Measurements from ENCODE around the gene BTBD16. TPM values are rescaled to one million over a fixed set of nuclear protein-coding genes. Genes with fewer than 3 reads are reported as not detected.

BTBD16 gene
- total and polyA plus RNA-seq, 2 donors (not counting 3 experiments of a cell fraction or from before 2014, with no cell fraction given), result 0.04 TPM; not detected in 1

DNA sequence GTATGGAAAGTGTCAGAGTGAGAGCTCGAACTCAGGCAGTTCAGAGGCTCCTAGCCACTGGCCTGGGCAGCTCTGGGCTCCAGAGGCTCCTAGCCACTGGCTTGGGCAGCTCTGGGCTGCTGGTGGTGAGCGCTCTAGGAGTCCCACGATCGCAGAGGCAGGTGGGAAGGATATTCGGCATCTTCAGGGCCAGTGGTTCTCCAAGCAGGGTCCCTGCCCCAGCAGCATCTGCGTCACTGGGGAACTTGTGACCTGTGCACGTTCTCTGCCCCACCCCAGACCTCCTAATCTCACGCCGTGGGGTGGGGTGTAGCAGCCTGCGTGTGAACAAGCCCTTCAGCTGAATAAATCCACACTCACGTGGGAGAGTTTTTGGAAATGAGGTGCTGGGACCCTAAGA, 25.2 kb upstream of the BTBD16 start:
- Histone ChIP-seq H3K9me1 (replicated peaks; ENCODE audit: control insufficient read depth, extremely low read depth, insufficient read depth, low read length) (no peaks in the 10 kb centered on the region), H3K9ac (replicated peaks; ENCODE audit: extremely low read depth, insufficient read depth, low read length) (no peak overlapping the region), H3K4me3 (replicated peaks in 1 of 3; ENCODE audit: insufficient read depth in 1 of 3, low read depth in 1 of 3, low read length in 3 of 3) (no peak overlapping the region), H3K9me3 (replicated peaks; ENCODE audit: control insufficient read depth, insufficient read depth, low read length) (no peaks in the 10 kb centered on the region), H3K27ac (ENCODE audit: insufficient read depth, low read depth, low read length) (no peak overlapping the region), H2AFZ (ENCODE audit: low read depth, low read length) (no peak overlapping the region), H3K27me3 (ENCODE audit: control insufficient read depth in 2 of 2, insufficient read depth in 2 of 2, low read length in 2 of 2) (no peaks in the 10 kb centered on the region), H3K36me3 (ENCODE audit: control insufficient read depth in 2 of 2, extremely low read depth in 1 of 2, insufficient read depth in 2 of 2, low read length in 2 of 2) (peaks cover 3 to 12% of the 10 kb centered on the region in 2 experiments), H3K4me2 (ENCODE audit: insufficient read depth, low read length) (no peak overlapping the region), H3K4me1 (ENCODE audit: control insufficient read depth, extremely low read depth, insufficient read depth, low read length) (no peaks in the 10 kb centered on the region), H4K20me1 (replicated peaks; ENCODE audit: control insufficient read depth, extremely low read depth, insufficient read depth, low read length) (no peaks in the 10 kb centered on the region), H3K79me2 (ENCODE audit: control insufficient read depth, insufficient read depth, low read length) (no peaks in the 10 kb centered on the region)
- ChIA-PET POLR2A (no interaction called here), CTCF (interaction anchor here (1.0 to 1.5 kb wide), 2 partner anchors 18 to 194 kb away, joined by 3 to 6 read pairs; no protein-coding TSS in a partner anchor)
- TF ChIP-seq MAX (IDR thresholded peaks at IDR 0.05; ENCODE audit: insufficient read depth, insufficient read length), result no peak
- TF ChIP-seq POLR2A (IDR thresholded peaks at IDR 0.05; ENCODE audit: low read depth, low read length), result no peak
- TF ChIP-seq EZH2 (IDR thresholded peaks at IDR 0.05; ENCODE audit: borderline replicate concordance, low read depth, low read length, severe bottlenecking), result no peak
- intact Hi-C loops (cut with micrococcal nuclease), result no loop called here
- dilution Hi-C loops (cut with MboI; ENCODE audit: extremely low pct_ligation_motif_present, low sequenced_read_pairs), result no loop called here
- no peak for FAIRE-seq
- no TSS peak for BruUV-seq (replicated peaks)
- no peak for DNase-seq (ENCODE audit: low read depth, low spot score)

GRCh38 chr10:122246830-122247520, 24.1 kb upstream of the BTBD16 start:
- POLR2A ChIA-PET, result no interaction called here
- Histone ChIP-seq H3K36me3 (ENCODE audit: control insufficient read depth in 2 of 2, extremely low read depth in 1 of 2, insufficient read depth in 2 of 2, low read length in 2 of 2) (peaks cover 3 to 9% of the 10 kb centered on the region in 2 experiments), H3K79me2 (ENCODE audit: control insufficient read depth, insufficient read depth, low read length) (no peaks in the 10 kb centered on the region), H4K20me1 (replicated peaks; ENCODE audit: control insufficient read depth, extremely low read depth, insufficient read depth, low read length) (no peaks in the 10 kb centered on the region), H3K9ac (replicated peaks; ENCODE audit: extremely low read depth, insufficient read depth, low read length) (no peak overlapping the region), H3K4me1 (ENCODE audit: control insufficient read depth, extremely low read depth, insufficient read depth, low read length) (no peaks in the 10 kb centered on the region), H3K27ac (ENCODE audit: insufficient read depth, low read depth, low read length) (no peak overlapping the region), H3K4me2 (ENCODE audit: insufficient read depth, low read length) (no peak overlapping the region), H3K27me3 (ENCODE audit: control insufficient read depth in 2 of 2, insufficient read depth in 2 of 2, low read length in 2 of 2) (no peaks in the 10 kb centered on the region), H3K9me1 (replicated peaks; ENCODE audit: control insufficient read depth, extremely low read depth, insufficient read depth, low read length) (no peaks in the 10 kb centered on the region), H3K4me3 (replicated peaks in 1 of 3; ENCODE audit: insufficient read depth in 1 of 3, low read depth in 1 of 3, low read length in 3 of 3) (no peak overlapping the region), H2AFZ (ENCODE audit: low read depth, low read length) (no peak overlapping the region), H3K9me3 (replicated peaks; ENCODE audit: control insufficient read depth, insufficient read depth, low read length) (no peaks in the 10 kb centered on the region)
- TF ChIP-seq EZH2 (IDR thresholded peaks at IDR 0.05; ENCODE audit: borderline replicate concordance, low read depth, low read length, severe bottlenecking) (no peak), MYC (IDR thresholded peaks at IDR 0.05; ENCODE audit: low read depth, low read length) (no peak), POLR2A (IDR thresholded peaks at IDR 0.05; ENCODE audit: low read depth, low read length) (no peak), MAX (IDR thresholded peaks at IDR 0.05; ENCODE audit: insufficient read depth, insufficient read length) (no peak), CTCF (IDR thresholded peaks at IDR 0.05; ENCODE audit: extremely low read depth in 1 of 2, insufficient read depth in 1 of 2, low read depth in 1 of 2, low read length in 2 of 2) (no peak), FOS (IDR thresholded peaks at IDR 0.05; ENCODE audit: borderline replicate concordance, insufficient read depth, low read length) (no peak), POLR2AphosphoS5 (IDR thresholded peaks at IDR 0.05; ENCODE audit: insufficient read depth, low read depth, low read length) (no peak), GATA2 (IDR thresholded peaks at IDR 0.05; ENCODE audit: insufficient read depth, insufficient read length, low read depth, low read length) (no peak), JUN (IDR thresholded peaks at IDR 0.05; ENCODE audit: borderline replicate concordance, insufficient read depth, insufficient read length, low read depth) (no peak)
- FAIRE-seq (no peak), DNase-seq (ENCODE audit: low read depth, low spot score) (no peak)
- no TSS peak for BruUV-seq (replicated peaks)
- CTCF ChIA-PET, result interaction anchor here (1.3 kb wide), 1 partner anchor 10 kb away, joined by 4 read pairs; no protein-coding TSS in a partner anchor
- intact Hi-C loops (cut with micrococcal nuclease) (no loop called here), dilution Hi-C loops (cut with MboI; ENCODE audit: extremely low pct_ligation_motif_present, low sequenced_read_pairs) (no loop called here)
